Fibroblast of upper back skin (primary cell): Measurements from ENCODE around the gene CD7.
A peak's percentile ranks its signal among the peaks of the same experiment; 100 is the strongest.

Experiments
- DNase-seq: peaks from one replicate; pipeline ENCODE4 v3.0.0-alpha.2; 2013

CD7 gene

GRCh38 chr17:82277851-82278250 lies 39.6 kb downstream of the CD7 start:
- no peak for DNase-seq

DNA sequence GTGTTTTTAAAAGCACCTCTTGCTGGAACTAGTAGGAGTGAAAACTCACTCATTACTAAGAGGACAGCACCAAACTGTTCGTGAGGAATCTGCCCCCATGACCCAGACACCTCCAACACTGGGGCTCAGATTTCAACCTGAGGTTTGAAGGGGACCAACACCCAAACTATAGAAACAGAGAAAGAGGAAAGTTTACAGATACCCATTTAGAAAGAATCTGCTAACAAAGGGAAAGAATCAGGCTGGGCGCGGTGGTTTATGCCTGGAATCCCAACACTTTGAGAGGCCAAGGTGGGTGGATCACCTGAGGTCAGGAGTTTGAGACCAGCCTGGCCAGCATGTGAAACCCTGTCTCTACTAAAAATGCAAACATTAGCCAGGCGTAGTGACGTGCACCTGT lies 40.5 kb downstream of the CD7 start:
- DNase-seq, result no peak

- no peak for DNase-seq
Measured at GRCh38 chr17:82275326-82275725, 42.1 kb downstream of the CD7 start.

- no peak for DNase-seq
Measured at GRCh38 chr17:82274134-82275020, 43.0 kb downstream of the CD7 start.

GRCh38 chr17:82273327-82274133 lies 43.9 kb downstream of the CD7 start, which contains the start of gene CSNK1D:
Gene CSNK1D, minus strand, starts transcription at chr17:82273700. Its CDS starts 319 bp downstream, at chr17:82273381.
- peak; percentile 83 for DNase-seq

DNA sequence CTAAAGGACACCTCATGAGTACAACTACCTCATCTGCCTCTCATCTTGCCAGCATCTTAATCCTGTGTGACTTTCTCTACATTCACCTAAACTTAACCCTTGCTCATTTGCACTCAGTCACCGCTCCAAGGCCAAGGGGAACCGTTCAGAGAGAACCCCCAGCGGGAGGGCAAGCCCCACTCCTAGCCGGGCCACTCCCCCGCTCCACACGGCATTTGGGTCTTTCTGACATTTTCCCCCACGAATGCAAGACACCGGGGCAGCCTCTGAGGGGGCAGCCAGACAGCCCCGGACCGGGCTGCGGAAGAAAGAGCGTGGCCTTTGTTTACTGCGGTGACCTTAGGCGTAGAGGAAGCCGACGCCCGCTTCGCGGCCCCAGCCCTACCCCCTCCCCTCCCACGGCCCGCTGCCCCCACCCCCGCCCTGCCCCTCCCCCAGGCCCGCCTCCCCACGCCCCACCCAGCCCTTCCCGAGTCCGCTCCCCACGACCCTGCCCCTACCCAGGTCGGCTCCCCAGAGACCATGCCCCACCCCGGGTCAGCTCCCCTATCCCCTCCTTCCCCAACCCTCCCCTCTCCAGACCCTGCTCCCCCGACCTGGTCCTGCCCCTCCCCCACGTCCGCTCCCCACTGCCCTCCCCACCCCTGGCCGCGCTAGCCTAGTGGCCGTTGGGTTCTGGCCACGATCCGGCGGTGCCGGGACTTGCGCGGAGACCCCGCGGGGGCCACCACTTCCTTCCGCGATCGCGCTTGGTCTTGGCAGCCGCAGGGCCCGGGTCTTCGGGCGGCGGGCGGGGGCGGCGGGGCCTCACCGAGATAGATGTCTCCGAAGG lies 44.7 kb downstream of the CD7 start:
- no peak for DNase-seq

GRCh38 chr17:82271401-82271800 lies 46.0 kb downstream of the CD7 start:
- DNase-seq, result no peak

DNA sequence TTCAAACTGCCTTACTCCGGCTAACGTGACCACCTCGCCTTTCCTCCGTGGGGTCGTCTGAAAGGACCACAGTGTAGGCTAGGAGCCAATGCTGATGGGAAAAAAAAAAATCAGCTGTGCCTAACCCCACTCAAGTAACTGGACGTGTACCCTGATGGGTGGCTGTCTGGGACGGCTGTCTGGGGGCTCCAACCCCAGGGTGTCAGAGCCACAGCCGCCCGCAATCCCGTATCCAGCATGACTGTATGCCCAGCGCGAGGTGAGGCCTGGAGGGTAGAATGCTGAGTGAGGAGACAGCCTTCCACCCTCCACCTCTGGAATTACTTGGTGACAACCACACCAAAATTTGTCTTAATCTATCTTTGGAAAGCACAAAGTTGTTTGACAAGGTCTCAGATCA lies 46.8 kb downstream of the CD7 start:
- no peak for DNase-seq

DNA sequence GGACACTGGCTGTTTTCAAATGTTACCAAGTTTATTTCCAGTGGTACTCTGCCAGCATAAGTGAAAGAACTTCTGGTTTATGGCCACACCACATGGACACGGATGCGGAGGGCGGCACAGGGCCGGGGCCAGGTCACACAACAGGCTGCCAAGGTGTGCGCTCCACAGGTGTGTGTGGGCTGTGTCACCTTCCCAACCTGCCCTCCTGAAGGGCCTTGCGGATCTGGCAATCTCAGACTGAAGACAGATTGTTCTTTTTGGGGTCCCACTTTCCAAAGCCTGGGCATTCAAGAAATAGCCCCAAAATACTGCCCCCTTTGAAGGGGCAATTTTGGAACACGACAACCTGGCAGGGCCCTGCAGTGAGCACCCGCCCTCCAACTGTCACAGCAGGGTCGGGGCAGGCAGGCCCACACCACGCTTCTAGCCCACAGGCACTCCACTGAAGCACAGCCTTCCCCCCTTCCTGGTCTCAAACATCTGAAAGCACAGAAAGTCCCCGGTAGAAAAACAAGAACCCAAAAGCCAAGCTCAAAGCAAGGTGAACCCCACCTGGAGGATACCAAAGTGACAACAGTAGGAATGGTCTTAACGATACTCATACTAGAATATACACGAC lies 47.4 kb downstream of the CD7 start:
- no peak for DNase-seq

DNA sequence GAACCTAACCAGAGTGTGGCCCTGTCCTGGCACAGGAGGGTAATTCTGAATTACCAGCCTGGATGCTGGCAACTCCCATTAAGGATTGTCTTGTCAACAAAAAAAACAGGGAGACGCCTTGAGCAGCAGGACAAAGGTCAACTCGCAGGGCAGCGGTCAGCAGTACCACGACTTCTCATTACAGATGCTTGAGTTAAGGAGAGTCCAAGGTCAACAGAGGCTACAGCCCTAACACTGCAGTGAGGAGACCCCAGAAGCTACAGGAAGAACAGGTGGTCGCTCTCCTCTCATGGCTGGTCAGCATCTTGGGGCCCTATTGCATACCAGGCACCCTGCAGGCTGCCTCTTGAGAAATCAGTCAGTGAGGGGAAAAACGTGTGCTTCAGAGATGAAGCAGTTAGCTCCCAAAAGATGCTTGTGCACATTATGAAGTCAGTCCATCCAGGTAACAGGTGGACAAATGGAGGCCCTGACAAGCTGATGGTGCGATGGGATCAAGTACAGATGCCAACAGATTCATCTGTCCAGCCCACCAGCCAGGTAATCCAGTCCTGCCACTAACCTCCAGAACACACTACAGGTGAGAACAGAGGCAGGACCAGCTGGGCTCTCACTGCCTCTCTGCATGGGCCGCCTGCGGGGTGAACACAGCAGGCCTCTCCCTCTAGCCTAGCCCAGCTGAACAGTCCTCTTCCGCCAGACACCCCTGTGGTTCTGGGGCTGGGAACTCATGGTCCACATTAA lies 48.1 kb downstream of the CD7 start:
- no peak for DNase-seq

- DNase-seq, result peak; percentile 90
Measured at GRCh38 chr17:82267575-82268379, 49.6 kb downstream of the CD7 start.

GRCh38 chr17:82266142-82266541 lies 51.3 kb downstream of the CD7 start:
- no peak for DNase-seq
